Measurements from ENCODE around the gene RIT2. TPM values are rescaled to one million over a fixed set of nuclear protein-coding genes. Genes with fewer than 3 reads are reported as not detected.

The RIT2 gene
- total and polyA plus RNA-seq, 3 donors from 2014 or later: 0.82 TPM; not detected in 2

DNA sequence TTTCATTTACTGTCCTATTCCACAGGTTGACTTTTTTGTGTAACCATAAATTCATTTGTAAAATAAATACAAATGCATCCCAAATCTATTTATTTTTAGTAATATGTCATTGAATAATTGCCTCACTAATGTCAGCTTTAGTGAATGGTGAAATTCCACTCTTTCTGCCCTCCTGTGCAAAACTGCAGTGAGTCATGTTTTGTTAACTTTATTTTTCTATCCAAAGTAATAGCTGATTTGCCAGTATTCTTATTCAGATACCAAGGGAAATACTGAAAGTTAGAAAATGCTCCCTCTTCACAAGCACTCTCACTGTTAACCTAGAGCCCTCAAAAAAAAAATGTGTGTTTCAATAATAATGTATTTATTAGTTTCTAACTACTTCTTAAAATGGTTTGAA lies 322.8 kb downstream of the RIT2 start:
- H3K9me3 ChIP-seq: no peaks in the 10 kb centered on the region
- H3K36me3 ChIP-seq (ENCODE audit: low read depth, missing control alignments): no peaks in the 10 kb centered on the region
- intact Hi-C loops (cut with DNase I; ENCODE audit: low total_unique reads): no loop called here
- no peak overlapping the region for H3K27ac ChIP-seq
- H3K4me1 ChIP-seq: no peaks in the 10 kb centered on the region
- H3K4me3 ChIP-seq: no peak overlapping the region
- no peak for TF ChIP-seq POLR2A (IDR thresholded peaks at IDR 0.05)
- TF ChIP-seq CTCF (IDR thresholded peaks at IDR 0.05): no peak
- H3K27me3 ChIP-seq: no peaks in the 10 kb centered on the region
- no peak for DNase-seq

GRCh38 chr18:42784632-42785031 lies 330.9 kb downstream of the RIT2 start:
- WGBS, 2 donors: 90 to 92% methylated on average over 2 of the region's 2 CpGs
- H3K4me3 ChIP-seq: no peak overlapping the region
- intact Hi-C loops (cut with DNase I; ENCODE audit: low total_unique reads): no loop called here
- H3K4me1 ChIP-seq: no peaks in the 10 kb centered on the region
- no peak overlapping the region for H3K27ac ChIP-seq
- DNase-seq: no peak
- H3K36me3 ChIP-seq (ENCODE audit: low read depth, missing control alignments): no peaks in the 10 kb centered on the region
- TF ChIP-seq CTCF (IDR thresholded peaks at IDR 0.05) (no peak), POLR2A (IDR thresholded peaks at IDR 0.05) (no peak)
- H3K27me3 ChIP-seq: no peaks in the 10 kb centered on the region
- H3K9me3 ChIP-seq: no peaks in the 10 kb centered on the region

GRCh38 chr18:42782929-42783328 lies 332.6 kb downstream of the RIT2 start:
- Histone ChIP-seq H3K36me3 (ENCODE audit: low read depth, missing control alignments) (no peaks in the 10 kb centered on the region), H3K4me3 (no peak overlapping the region), H3K27me3 (no peaks in the 10 kb centered on the region), H3K9me3 (no peaks in the 10 kb centered on the region), H3K4me1 (no peaks in the 10 kb centered on the region), H3K27ac (no peak overlapping the region)
- TF ChIP-seq POLR2A (IDR thresholded peaks at IDR 0.05) (no peak), CTCF (IDR thresholded peaks at IDR 0.05) (no peak)
- intact Hi-C loops (cut with DNase I; ENCODE audit: low total_unique reads): no loop called here
- whole genome bisulfite sequencing, 2 donors: 92 to 95% methylated on average over 4 of the region's 4 CpGs
- DNase-seq: no peak

GRCh38 chr18:42781298-42781815 lies 334.1 kb downstream of the RIT2 start:
- 87% methylated on average over 5 of the region's 5 CpGs for WGBS, 2 donors
- DNase-seq: no peak
- intact Hi-C loops (cut with DNase I; ENCODE audit: low total_unique reads): no loop called here
- Histone ChIP-seq H3K36me3 (ENCODE audit: low read depth, missing control alignments) (no peaks in the 10 kb centered on the region), H3K4me3 (no peak overlapping the region), H3K27me3 (no peaks in the 10 kb centered on the region), H3K27ac (no peak overlapping the region), H3K4me1 (no peaks in the 10 kb centered on the region), H3K9me3 (no peaks in the 10 kb centered on the region)
- TF ChIP-seq CTCF (IDR thresholded peaks at IDR 0.05) (no peak), POLR2A (IDR thresholded peaks at IDR 0.05) (no peak)

GRCh38 chr18:42780171-42780570 lies 335.3 kb downstream of the RIT2 start:
- no peak for DNase-seq
- intact Hi-C loops (cut with DNase I; ENCODE audit: low total_unique reads): no loop called here
- H3K4me1 ChIP-seq: no peaks in the 10 kb centered on the region
- no peak overlapping the region for H3K27ac ChIP-seq
- no peaks in the 10 kb centered on the region for H3K36me3 ChIP-seq (ENCODE audit: low read depth, missing control alignments)
- no peaks in the 10 kb centered on the region for H3K9me3 ChIP-seq
- no peak overlapping the region for H3K4me3 ChIP-seq
- no peaks in the 10 kb centered on the region for H3K27me3 ChIP-seq
- no peak for TF ChIP-seq CTCF (IDR thresholded peaks at IDR 0.05)
- TF ChIP-seq POLR2A (IDR thresholded peaks at IDR 0.05): no peak
